GM23338 (cell line): ENCODE data around the gene S100A12. TPM values are rescaled to one million over a fixed set of nuclear protein-coding genes. Genes with fewer than 3 reads are reported as not detected.

Source experiments
- ATAC-seq: fragments of 200-7000 bp; cut with Tn5 transposase; 3 replicates; pipeline ENCODE4 v1.9.1; 2020
- DNase-seq: peaks from one replicate; pipeline ENCODE4 v3.0.0-alpha.2; 2015; ENCODE audit warnings: low spot score
- H2AFZ ChIP-seq: fragments of 200-600 bp; sonication (generic); 2 replicates; pipeline ENCODE4 v1.8.0; 2016; ENCODE audit warnings: antibody characterized with exemption, mild to moderate bottlenecking, moderate library complexity
- H3F3A ChIP-seq: fragments of 200-600 bp; sonication (generic); replicated peaks from 2 replicates; pipeline ENCODE4 v1.8.0; 2017; ENCODE audit warnings: antibody characterized with exemption, mixed run types, low read depth
- H3K27ac ChIP-seq: fragments of 200-600 bp; sonication (generic); 2 replicates; pipeline ENCODE4 v1.6.1; 2016; ENCODE audit warnings: low read depth
- H3K27me3 ChIP-seq: fragments of 200-600 bp; sonication (generic); 2 replicates; pipeline ENCODE4 v1.8.0; 2016; ENCODE audit warnings: mild to moderate bottlenecking, mixed run types, moderate library complexity; ENCODE audit not compliant: insufficient read depth
- H3K36me3 ChIP-seq: fragments of 200-600 bp; sonication (generic); 2 replicates; pipeline ENCODE4 v1.8.0; 2016; ENCODE audit warnings: mild to moderate bottlenecking; ENCODE audit not compliant: insufficient read depth
- H3K4me1 ChIP-seq: fragments of 200-600 bp; sonication (generic); 2 replicates; pipeline ENCODE4 v1.8.0; 2016; ENCODE audit warnings: mild to moderate bottlenecking, moderate library complexity; ENCODE audit not compliant: insufficient read depth
- H3K4me2 ChIP-seq: fragments of 200-600 bp; sonication (generic); 2 replicates; pipeline ENCODE4 v1.7.1; 2017; ENCODE audit warnings: mixed run types
- H3K4me3 ChIP-seq: fragments of 200-600 bp; sonication (generic); 2 replicates; pipeline ENCODE4 v1.6.1; 2016; ENCODE audit warnings: mixed run types
- H3K79me2 ChIP-seq: fragments of 200-600 bp; sonication (generic); replicated peaks from 2 replicates; pipeline ENCODE4 v1.8.0; 2017; ENCODE audit warnings: mild to moderate bottlenecking; ENCODE audit not compliant: insufficient read depth
- H3K9me2 ChIP-seq: fragments of 200-600 bp; sonication (generic); 2 replicates; pipeline ENCODE4 v1.8.0; 2017; ENCODE audit not compliant: insufficient read depth
- H4K20me1 ChIP-seq: fragments of 200-600 bp; sonication (generic); replicated peaks from 2 replicates; pipeline ENCODE4 v1.8.0; 2017; ENCODE audit warnings: mild to moderate bottlenecking; ENCODE audit not compliant: insufficient read depth
- H3K27ac Mint-ChIP-seq: 2 replicates; pipeline ENCODE4 v1.8.0; 2020; ENCODE audit warnings: inconsistent platforms, mild to moderate bottlenecking, moderate library complexity, mixed read lengths
- H3K27me3 Mint-ChIP-seq: 3 replicates; pipeline ENCODE4 v1.8.0; 2022; ENCODE audit warnings: low read depth, mild to moderate bottlenecking, moderate library complexity, mixed read lengths, inconsistent platforms; ENCODE audit not compliant: insufficient read depth, poor library complexity
- H3K36me3 Mint-ChIP-seq: 3 replicates; pipeline ENCODE4 v1.8.0; 2021; ENCODE audit warnings: low read depth, mild to moderate bottlenecking, inconsistent platforms, moderate library complexity, mixed read lengths
- H3K4me1 Mint-ChIP-seq: 3 replicates; pipeline ENCODE4 v1.8.0; 2020; ENCODE audit warnings: mild to moderate bottlenecking, inconsistent platforms, mixed read lengths
- H3K4me3 Mint-ChIP-seq: 3 replicates; pipeline ENCODE4 v1.8.0; 2021; ENCODE audit warnings: moderate library complexity, mild to moderate bottlenecking, inconsistent platforms, mixed read lengths
- H3K9me3 Mint-ChIP-seq: 3 replicates; pipeline ENCODE4 v1.8.0; 2020; ENCODE audit warnings: moderate library complexity, mild to moderate bottlenecking, inconsistent platforms, mixed read lengths
- CTCF ChIP-seq, 2 experiments: fragments of 200-600 bp in 1 of 2; sonication (generic) in 1 of 2; conservative IDR thresholded peaks; 2 replicates each; pipeline versions ENCODE4 v1.5.1 to v1.6.1; 2016 to 2017; ENCODE audit warnings: antibody characterized with exemption in 2 of 2, low read depth in 2 of 2, mild to moderate bottlenecking in 2 of 2, moderate library complexity in 1 of 2
- EZH2 ChIP-seq: fragments of 200-600 bp; sonication (generic); IDR thresholded peaks from one replicate; pipeline ENCODE4 v1.8.0; 2017; ENCODE audit warnings: antibody characterized with exemption, mild to moderate bottlenecking, low read depth; ENCODE audit not compliant: unreplicated experiment
- EZH2phosphoT487 ChIP-seq: fragments of 200-600 bp; sonication (generic); IDR thresholded peaks from one replicate; pipeline ENCODE4 v1.8.1; 2018; ENCODE audit warnings: antibody characterized with exemption; ENCODE audit not compliant: unreplicated experiment
- JUNB ChIP-seq: IDR thresholded peaks from one replicate; pipeline ENCODE4 v1.6.1; 2016; ENCODE audit warnings: antibody characterized with exemption; ENCODE audit not compliant: unreplicated experiment
- NANOG ChIP-seq: IDR thresholded peaks from 2 replicates; pipeline ENCODE4 v1.6.1; 2016; ENCODE audit warnings: antibody characterized with exemption, borderline replicate concordance
- POLR2AphosphoS5 ChIP-seq: IDR thresholded peaks from 2 replicates; pipeline ENCODE4 v1.6.1; 2016; ENCODE audit warnings: antibody characterized with exemption, low read depth
- STAT1 ChIP-seq: IDR thresholded peaks from one replicate; pipeline ENCODE4 v1.6.1; 2016; ENCODE audit warnings: antibody characterized with exemption; ENCODE audit not compliant: unreplicated experiment
- ZNF331 ChIP-seq: fragments of 250-450 bp; sonication (Bioruptor Pico); IDR thresholded peaks from 2 replicates; pipeline ENCODE4 v1.5.0; 2020; ENCODE audit warnings: low read depth, mild to moderate bottlenecking, moderate library complexity
- ZNF462 ChIP-seq: fragments of 250-450 bp; sonication (Bioruptor Pico); IDR thresholded peaks from 2 replicates; pipeline ENCODE4 v1.5.0; 2020; ENCODE audit warnings: mild to moderate bottlenecking, moderate library complexity
- polyA plus RNA-seq: library from polyadenylated mRNA; unstranded; fragments of >200 nt; fragmentation: Nextera tagmentation; extraction: Ambion mirVana; gene quantifications from 2 replicates; pipeline ENCODE4 v1.2.1, GENCODE V29; 2016
- total RNA-seq: library from RNA; depleted of rRNA; stranded (reverse); fragments of >200 nt; shearing (Covaris generic); gene quantifications from 2 replicates; pipeline ENCODE4 v1.2.3, GENCODE V29; 2014

S100A12 gene
- total and polyA plus RNA-seq, 2 experiments from 2014 or later: not detected

- H3K36me3 ChIP-seq: no peaks in the 10 kb centered on the region
- no peak within 1 kb of the TSS for H3K4me3 ChIP-seq
- H3K27ac Mint-ChIP-seq: no peak within 1 kb of the TSS
- no peaks in the 10 kb centered on the region for H3K4me1 ChIP-seq
- H4K20me1 ChIP-seq: no peaks in the 10 kb centered on the region
- H3K9me2 ChIP-seq: no peaks in the 10 kb centered on the region
- H3K79me2 ChIP-seq: no peaks in the 10 kb centered on the region
- no peak within 1 kb of the TSS for H3K4me3 Mint-ChIP-seq
- TF ChIP-seq CTCF (conservative IDR thresholded peaks at IDR 0.05; ENCODE audit: low read depth in 2 of 2) (peak in 1 of 2 experiments; percentile 29; a peak in 2 of 4 replicates), ZNF331 (no peak)
- H3K4me1 Mint-ChIP-seq: peaks cover 8% of the 10 kb centered on the region; the same call in 2 of the 3 replicates
- DNase-seq (peak; percentile 42), ATAC-seq (peak; percentile 75)
- no peaks in the 10 kb centered on the region for H3K9me3 Mint-ChIP-seq
- no peaks in the 10 kb centered on the region for H3K27me3 ChIP-seq
- H3K36me3 Mint-ChIP-seq: no peaks in the 10 kb centered on the region
- no peak within 1 kb of the TSS for H3K4me2 ChIP-seq
- H3F3A ChIP-seq: no peaks in the 10 kb centered on the region
- H2AFZ ChIP-seq: no peak within 1 kb of the TSS
- no peak within 1 kb of the TSS for H3K27ac ChIP-seq
- H3K27me3 Mint-ChIP-seq: peaks cover 10% of the 10 kb centered on the region
Measured at GRCh38 chr1:153348511-153349362, 26.7 kb downstream of the S100A12 start, which contains the start of gene PGLYRP4. Gene PGLYRP4, minus strand, starts transcription at chr1:153348841. Its CDS starts 909 bp downstream, at chr1:153347932.

GRCh38 chr1:153347856-153348255, 27.6 kb downstream of the S100A12 start:
- Histone ChIP-seq H3K4me2 (no peak overlapping the region), H3K27me3 (no peaks in the 10 kb centered on the region), H3F3A (no peaks in the 10 kb centered on the region), H3K4me1 (no peaks in the 10 kb centered on the region), H3K79me2 (no peaks in the 10 kb centered on the region), H2AFZ (no peak overlapping the region), H3K4me3 (no peak overlapping the region), H4K20me1 (no peaks in the 10 kb centered on the region), H3K36me3 (no peaks in the 10 kb centered on the region), H3K27ac (no peak overlapping the region), H3K9me2 (peaks cover 4% of the 10 kb centered on the region)
- H3K4me3 Mint-ChIP-seq: no peak overlapping the region
- ATAC-seq (no peak), DNase-seq (no peak)
- H3K27me3 Mint-ChIP-seq: peaks cover 7% of the 10 kb centered on the region
- peaks cover 12% of the 10 kb centered on the region; the same call in 2 of the 3 replicates for H3K4me1 Mint-ChIP-seq
- no peaks in the 10 kb centered on the region for H3K9me3 Mint-ChIP-seq
- H3K27ac Mint-ChIP-seq: no peak overlapping the region
- no peaks in the 10 kb centered on the region for H3K36me3 Mint-ChIP-seq
- TF ChIP-seq EZH2 (no peak), JUNB (no peak), POLR2AphosphoS5 (no peak), STAT1 (no peak), NANOG (no peak), EZH2phosphoT487 (no peak), CTCF (conservative IDR thresholded peaks at IDR 0.05; ENCODE audit: low read depth in 2 of 2) (no peak), ZNF462 (no peak), ZNF331 (no peak)
